Loucy (cell line): Measurements from ENCODE around the gene ROBO1.
"Not testable (repeated sequence)": the region's sequence is repeated elsewhere in the genome, so short reads cannot be mapped to it uniquely, and the experiment has no call there.

Experiments
- H2AFZ ChIP-seq: fragments of 200-600 bp; sonication (generic); 2 replicates; pipeline ENCODE4 v1.6.0; 2016; ENCODE audit warnings: antibody characterized with exemption, mild to moderate bottlenecking, low read length, moderate library complexity
- H3F3A ChIP-seq: fragments of 200-600 bp; 2 replicates; pipeline ENCODE4 v1.6.0; 2016; ENCODE audit warnings: antibody characterized with exemption, low read depth, mild to moderate bottlenecking
- H3K27me3 ChIP-seq: fragments of 200-600 bp; sonication (generic); 2 replicates; pipeline ENCODE4 v1.6.1; 2014; ENCODE audit warnings: low read length, mild to moderate bottlenecking; ENCODE audit not compliant: insufficient read depth, poor library complexity, severe bottlenecking
- H3K36me3 ChIP-seq: fragments of 200-600 bp; sonication (generic); 2 replicates; pipeline ENCODE4 v1.6.1; 2016; ENCODE audit warnings: low read length; ENCODE audit not compliant: insufficient read depth
- H3K4me1 ChIP-seq: fragments of 200-600 bp; sonication (generic); 2 replicates; pipeline ENCODE4 v1.5.1; 2014; ENCODE audit warnings: low read length, mild to moderate bottlenecking; ENCODE audit not compliant: insufficient read depth, poor library complexity, severe bottlenecking
- H3K4me2 ChIP-seq: fragments of 200-600 bp; sonication (generic); 2 replicates; pipeline ENCODE4 v1.6.0; 2014; ENCODE audit warnings: antibody characterized with exemption, low read length, low read depth, mild to moderate bottlenecking; ENCODE audit not compliant: poor library complexity, severe bottlenecking
- H3K4me3 ChIP-seq: fragments of 200-600 bp; sonication (generic); 2 replicates; pipeline ENCODE4 v1.5.1; 2014; ENCODE audit warnings: low read length, mild to moderate bottlenecking, mixed read lengths; ENCODE audit not compliant: poor library complexity, severe bottlenecking
- H3K79me2 ChIP-seq: fragments of 200-600 bp; sonication (generic); 2 replicates; pipeline ENCODE4 v1.6.1; 2014; ENCODE audit warnings: low read length; ENCODE audit not compliant: insufficient read depth
- H3K9ac ChIP-seq: fragments of 200-600 bp; sonication (generic); 2 replicates; pipeline ENCODE4 v1.6.0; 2014; ENCODE audit warnings: mild to moderate bottlenecking, low read depth, low read length, moderate library complexity; ENCODE audit not compliant: poor library complexity, severe bottlenecking
- H3K9me2 ChIP-seq: fragments of 200-600 bp; sonication (generic); replicated peaks from 2 replicates; pipeline ENCODE4 v1.6.1; 2016; ENCODE audit warnings: low read depth, low read length, mixed read lengths
- H3K9me3 ChIP-seq: fragments of 200-600 bp; sonication (generic); 2 replicates; pipeline ENCODE4 v1.6.1; 2014; ENCODE audit warnings: mild to moderate bottlenecking, antibody characterized with exemption, low read length, low read depth; ENCODE audit not compliant: insufficient read depth
- H4K20me1 ChIP-seq: fragments of 200-600 bp; sonication (generic); 2 replicates; pipeline ENCODE4 v1.6.0; 2014; ENCODE audit warnings: antibody characterized with exemption, low read length, mild to moderate bottlenecking; ENCODE audit not compliant: insufficient read depth, poor library complexity, severe bottlenecking
- EZH2phosphoT487 ChIP-seq: fragments of 200-600 bp; IDR thresholded peaks from 2 replicates; pipeline ENCODE4 v1.6.1; 2018; ENCODE audit warnings: antibody characterized with exemption, mild to moderate bottlenecking, moderate library complexity, borderline replicate concordance
- TF ChIP-seq, protein P1 (sequence below): fragments of 200-600 bp; sonication (generic); conservative IDR thresholded peaks from 2 replicates; pipeline ENCODE4 v1.5.1; 2014; ENCODE audit warnings: mild to moderate bottlenecking, antibody characterized with exemption, low read length

ROBO1 gene

DNA sequence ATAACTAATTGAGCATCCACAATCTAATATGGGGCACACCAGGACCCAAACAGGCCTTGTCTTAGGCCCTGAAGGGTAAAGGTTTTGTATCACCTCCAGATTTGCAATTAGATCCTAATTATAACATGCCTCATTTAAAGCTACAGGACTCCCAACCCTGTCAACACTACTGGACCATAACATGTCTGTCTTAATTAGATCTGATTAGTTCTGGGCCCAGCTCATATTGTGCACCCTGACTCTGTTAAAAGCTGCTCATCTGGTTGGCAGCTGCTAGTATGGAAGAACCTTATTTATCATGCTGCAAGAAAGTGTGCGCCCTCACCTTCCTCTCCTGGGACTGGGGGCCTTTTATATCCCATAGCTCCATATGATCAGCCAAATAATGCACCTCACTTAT lies 457.8 kb downstream of the ROBO1 start:
- no peaks in the 10 kb centered on the region for H4K20me1 ChIP-seq
- TF ChIP-seq, protein P1, sequence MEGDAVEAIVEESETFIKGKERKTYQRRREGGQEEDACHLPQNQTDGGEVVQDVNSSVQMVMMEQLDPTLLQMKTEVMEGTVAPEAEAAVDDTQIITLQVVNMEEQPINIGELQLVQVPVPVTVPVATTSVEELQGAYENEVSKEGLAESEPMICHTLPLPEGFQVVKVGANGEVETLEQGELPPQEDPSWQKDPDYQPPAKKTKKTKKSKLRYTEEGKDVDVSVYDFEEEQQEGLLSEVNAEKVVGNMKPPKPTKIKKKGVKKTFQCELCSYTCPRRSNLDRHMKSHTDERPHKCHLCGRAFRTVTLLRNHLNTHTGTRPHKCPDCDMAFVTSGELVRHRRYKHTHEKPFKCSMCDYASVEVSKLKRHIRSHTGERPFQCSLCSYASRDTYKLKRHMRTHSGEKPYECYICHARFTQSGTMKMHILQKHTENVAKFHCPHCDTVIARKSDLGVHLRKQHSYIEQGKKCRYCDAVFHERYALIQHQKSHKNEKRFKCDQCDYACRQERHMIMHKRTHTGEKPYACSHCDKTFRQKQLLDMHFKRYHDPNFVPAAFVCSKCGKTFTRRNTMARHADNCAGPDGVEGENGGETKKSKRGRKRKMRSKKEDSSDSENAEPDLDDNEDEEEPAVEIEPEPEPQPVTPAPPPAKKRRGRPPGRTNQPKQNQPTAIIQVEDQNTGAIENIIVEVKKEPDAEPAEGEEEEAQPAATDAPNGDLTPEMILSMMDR, result no peak
- no peak for TF ChIP-seq EZH2phosphoT487
- no peaks in the 10 kb centered on the region for H3K27me3 ChIP-seq

DNA sequence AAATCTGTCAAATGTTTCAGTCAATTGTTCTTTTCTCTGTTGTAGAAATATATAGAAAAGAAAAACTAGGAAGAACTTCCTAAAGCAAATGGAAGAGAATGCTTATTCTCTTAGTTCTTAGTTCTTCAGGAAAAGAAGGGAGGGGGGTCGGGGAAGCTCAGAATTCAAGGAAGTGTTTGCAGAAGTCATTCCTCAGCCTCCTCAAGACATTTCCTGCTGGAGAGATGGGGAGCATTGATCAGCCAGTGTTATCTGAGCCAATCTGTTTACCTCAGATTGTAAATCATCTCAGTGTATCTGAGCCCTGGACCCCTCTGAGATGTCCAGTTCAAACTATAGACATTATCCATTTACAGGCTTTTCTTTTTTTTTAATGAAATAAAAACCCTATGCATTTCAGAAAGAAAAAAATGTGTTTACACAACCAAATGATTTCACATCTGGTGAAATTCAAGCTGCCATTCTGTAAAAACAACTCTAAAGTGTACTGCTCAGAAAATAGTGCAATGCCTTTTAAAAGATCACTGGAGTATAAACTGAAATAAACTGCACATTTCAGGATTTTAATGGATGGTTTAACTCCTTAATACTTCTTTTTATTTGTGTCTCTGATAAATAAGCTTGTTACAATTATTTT lies 460.7 kb downstream of the ROBO1 start:
- Histone ChIP-seq H3F3A (no peaks in the 10 kb centered on the region), H3K9ac (no peak overlapping the region), H3K36me3 (no peaks in the 10 kb centered on the region), H3K4me3 (no peak overlapping the region), H2AFZ (no peak overlapping the region), H3K9me3 (no peaks in the 10 kb centered on the region), H3K79me2 (no peaks in the 10 kb centered on the region), H3K4me2 (no peak overlapping the region), H3K27me3 (no peaks in the 10 kb centered on the region), H3K4me1 (no peaks in the 10 kb centered on the region), H3K9me2 (no peaks in the 10 kb centered on the region), H4K20me1 (no peaks in the 10 kb centered on the region)
- TF ChIP-seq EZH2phosphoT487, result no peak
- TF ChIP-seq, protein P1, result no peak

More for the DNA sequence above, 457.8 kb downstream of the ROBO1 start:
- Histone ChIP-seq H3F3A (no peaks in the 10 kb centered on the region), H2AFZ (no peak overlapping the region), H3K9ac (no peak overlapping the region), H3K79me2 (no peaks in the 10 kb centered on the region), H3K36me3 (no peaks in the 10 kb centered on the region), H3K4me2 (no peak overlapping the region), H3K9me2 (no peaks in the 10 kb centered on the region), H3K9me3 (no peaks in the 10 kb centered on the region), H3K4me1 (no peaks in the 10 kb centered on the region), H3K4me3 (no peak overlapping the region)

DNA sequence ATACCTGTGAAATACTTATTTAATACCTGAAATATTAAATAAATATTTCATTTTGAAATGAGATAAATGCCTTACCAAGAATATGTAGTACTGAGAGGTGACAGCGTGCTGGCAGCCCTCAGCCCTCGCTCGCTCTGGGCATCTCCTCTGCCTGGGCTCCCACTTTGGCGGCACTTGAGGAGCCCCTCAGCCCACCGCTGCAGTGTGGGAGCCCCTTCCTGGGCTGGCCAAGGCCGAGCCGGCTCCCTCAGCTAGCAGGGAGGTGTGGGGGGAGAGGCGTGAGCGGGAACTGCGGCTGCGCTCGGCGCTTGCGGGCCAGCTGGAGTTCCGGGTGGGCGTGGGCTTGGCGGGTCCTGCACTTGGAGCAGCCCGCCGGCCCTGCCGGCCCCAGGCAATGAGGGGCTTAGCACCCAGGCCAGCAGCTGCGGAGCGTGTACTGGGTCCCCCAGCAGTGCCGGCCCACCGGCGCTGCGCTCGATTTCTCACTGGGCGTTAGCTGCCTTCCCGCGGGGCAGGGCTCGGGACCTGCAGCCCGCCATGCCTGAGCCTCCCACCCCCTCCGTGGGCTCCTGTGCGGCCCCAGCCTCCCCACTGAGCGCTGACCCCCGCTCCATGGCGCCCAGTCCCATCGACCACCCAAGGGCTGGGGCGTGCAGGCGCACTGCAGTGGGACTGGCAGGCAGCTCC lies 467.7 kb downstream of the ROBO1 start:
- H3K9me2 ChIP-seq, H2AFZ ChIP-seq, H3K4me2 ChIP-seq, H3K4me1 ChIP-seq, H3K27me3 ChIP-seq, H3K36me3 ChIP-seq, H3K9ac ChIP-seq, H4K20me1 ChIP-seq, H3F3A ChIP-seq, H3K79me2 ChIP-seq, H3K9me3 ChIP-seq, H3K4me3 ChIP-seq: not testable (repeated sequence)
